ENCODE results near the gene DAPK2. TPM values are rescaled to one million over a fixed set of nuclear protein-coding genes. Genes with fewer than 3 reads are reported as not detected.

DAPK2 gene
- total and polyA plus RNA-seq, 2 of the 4 experiments (the other 2 are of a cell fraction), result 0.34 to 0.36 TPM

DNA sequence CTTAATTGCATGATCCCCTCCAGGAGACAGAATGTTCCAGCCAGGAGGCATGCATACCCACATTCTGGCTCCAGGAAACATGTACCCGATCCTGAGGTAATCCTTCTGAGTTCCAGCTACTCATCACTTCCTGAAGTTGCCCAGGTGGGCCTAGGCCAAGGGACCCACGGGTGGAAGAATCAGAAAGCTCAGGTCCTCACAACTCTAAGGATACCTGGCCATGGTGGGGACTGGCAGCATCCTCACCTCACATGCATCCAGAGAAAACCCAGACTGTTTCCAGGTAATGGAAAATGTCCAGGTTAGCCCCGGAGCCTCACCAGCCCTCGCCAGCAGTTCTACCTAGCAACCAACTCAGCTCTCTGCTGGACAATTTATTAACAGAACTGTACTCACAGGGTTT is 78.2 kb downstream of the DAPK2 start:
- peaks cover 7% of the 10 kb centered on the region; the same call in 1 of the 2 replicates for H3K4me1 ChIP-seq (ENCODE audit: control insufficient read depth, insufficient read depth, low read length)
- H2AFZ ChIP-seq (replicated peaks; ENCODE audit: low read length, poor library complexity), result no peak overlapping the region
- no TSS peak for BruUV-seq (replicated peaks)
- H3K4ac ChIP-seq (ENCODE audit: low read depth, low read length), result no peak overlapping the region
- intact Hi-C loops (cut with micrococcal nuclease), result no loop called here
- WGBS, 2 experiments (ENCODE audit: extremely low coverage in 2 of 2, insufficient read length in 1 of 2), result no CpG with 5 or more reads among the region's 4 CpGs
- H2AK5ac ChIP-seq (ENCODE audit: low read depth, low read length), result no peak overlapping the region
- H4K91ac ChIP-seq (ENCODE audit: insufficient read depth, low read depth, low read length), result no peak overlapping the region
- H3K4me2 ChIP-seq (ENCODE audit: low read depth, low read length), result no peak overlapping the region
- no peak overlapping the region for H2BK20ac ChIP-seq (ENCODE audit: low read depth, low read length)
- no peak overlapping the region for H3K14ac ChIP-seq (replicated peaks; ENCODE audit: low read depth, low read length)
- H3K9me3 ChIP-seq (ENCODE audit: control insufficient read depth, insufficient read depth, low read length), result no peaks in the 10 kb centered on the region
- no peaks in the 10 kb centered on the region for H3K9me1 ChIP-seq (ENCODE audit: insufficient read depth, low read length)
- peaks cover 6% of the 10 kb centered on the region; the same call in 1 of the 2 replicates for H3K27me3 ChIP-seq (ENCODE audit: control insufficient read depth, insufficient read depth, low read length)
- DNase-seq (no peak), ATAC-seq (ENCODE audit: low read depth) (no peak)
- H2BK15ac ChIP-seq (ENCODE audit: low read depth, low read length), result no peak overlapping the region
- H3K23ac ChIP-seq (ENCODE audit: low read depth, low read length), result no peak overlapping the region
- no peak overlapping the region for H3K4me3 ChIP-seq (ENCODE audit: insufficient read depth, low read depth, low read length)
- H4K20me1 ChIP-seq (ENCODE audit: insufficient read depth, low read length), result no peaks in the 10 kb centered on the region
- H3K56ac ChIP-seq (ENCODE audit: extremely low read depth, insufficient read depth, low read length), result no peak overlapping the region
- no peak overlapping the region for H4K8ac ChIP-seq (ENCODE audit: low read depth in 2 of 2, low read length in 2 of 2)
- no peak overlapping the region for H2BK5ac ChIP-seq (ENCODE audit: low read depth, low read length, poor library complexity, severe bottlenecking)
- H3K9ac ChIP-seq (ENCODE audit: low read depth, low read length), result no peak overlapping the region
- H4K5ac ChIP-seq (ENCODE audit: low read depth, low read length), result no peak overlapping the region
- ChIA-PET POLR2A (ENCODE audit: unreplicated experiment) (no interaction called here), CTCF (interaction anchor here (0.9 to 1.3 kb wide), 3 partner anchors 12 to 23 kb away, joined by 3 read pairs; no protein-coding TSS in a partner anchor)
- no peak overlapping the region for H2BK120ac ChIP-seq (ENCODE audit: low read depth, low read length)
- H2AK9ac ChIP-seq (replicated peaks; ENCODE audit: low read depth, low read length, poor library complexity), result no peak overlapping the region
- no peaks in the 10 kb centered on the region for H3K36me3 ChIP-seq (ENCODE audit: control insufficient read depth, insufficient read depth, low read length)
- H3K18ac ChIP-seq (ENCODE audit: low read depth, low read length), result no peak overlapping the region
- in situ Hi-C loops (cut with MboI; ENCODE audit: low sequenced_read_pairs), result no loop called here
- TF ChIP-seq SMC3 (IDR thresholded peaks at IDR 0.05; ENCODE audit: low read depth, low read length), result no peak
- TF ChIP-seq, protein P1, sequence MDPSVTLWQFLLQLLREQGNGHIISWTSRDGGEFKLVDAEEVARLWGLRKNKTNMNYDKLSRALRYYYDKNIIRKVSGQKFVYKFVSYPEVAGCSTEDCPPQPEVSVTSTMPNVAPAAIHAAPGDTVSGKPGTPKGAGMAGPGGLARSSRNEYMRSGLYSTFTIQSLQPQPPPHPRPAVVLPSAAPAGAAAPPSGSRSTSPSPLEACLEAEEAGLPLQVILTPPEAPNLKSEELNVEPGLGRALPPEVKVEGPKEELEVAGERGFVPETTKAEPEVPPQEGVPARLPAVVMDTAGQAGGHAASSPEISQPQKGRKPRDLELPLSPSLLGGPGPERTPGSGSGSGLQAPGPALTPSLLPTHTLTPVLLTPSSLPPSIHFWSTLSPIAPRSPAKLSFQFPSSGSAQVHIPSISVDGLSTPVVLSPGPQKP (IDR thresholded peaks at IDR 0.05; ENCODE audit: borderline replicate concordance, low read depth, low read length), result no peak
- TF ChIP-seq CEBPB (IDR thresholded peaks at IDR 0.05; ENCODE audit: low read depth, low read length), result no peak
- no peak for TF ChIP-seq MAFK (IDR thresholded peaks at IDR 0.05; ENCODE audit: low read depth, low read length)
- no peak for TF ChIP-seq FOS (IDR thresholded peaks at IDR 0.05; ENCODE audit: low read depth, low read length)
- TF ChIP-seq, protein P2, sequence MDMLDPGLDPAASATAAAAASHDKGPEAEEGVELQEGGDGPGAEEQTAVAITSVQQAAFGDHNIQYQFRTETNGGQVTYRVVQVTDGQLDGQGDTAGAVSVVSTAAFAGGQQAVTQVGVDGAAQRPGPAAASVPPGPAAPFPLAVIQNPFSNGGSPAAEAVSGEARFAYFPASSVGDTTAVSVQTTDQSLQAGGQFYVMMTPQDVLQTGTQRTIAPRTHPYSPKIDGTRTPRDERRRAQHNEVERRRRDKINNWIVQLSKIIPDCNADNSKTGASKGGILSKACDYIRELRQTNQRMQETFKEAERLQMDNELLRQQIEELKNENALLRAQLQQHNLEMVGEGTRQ (IDR thresholded peaks at IDR 0.05; ENCODE audit: low read depth, low read length), result no peak
- no peak for TF ChIP-seq CHD1 (IDR thresholded peaks at IDR 0.05; ENCODE audit: low read depth, low read length)
- TF ChIP-seq, protein P3, sequence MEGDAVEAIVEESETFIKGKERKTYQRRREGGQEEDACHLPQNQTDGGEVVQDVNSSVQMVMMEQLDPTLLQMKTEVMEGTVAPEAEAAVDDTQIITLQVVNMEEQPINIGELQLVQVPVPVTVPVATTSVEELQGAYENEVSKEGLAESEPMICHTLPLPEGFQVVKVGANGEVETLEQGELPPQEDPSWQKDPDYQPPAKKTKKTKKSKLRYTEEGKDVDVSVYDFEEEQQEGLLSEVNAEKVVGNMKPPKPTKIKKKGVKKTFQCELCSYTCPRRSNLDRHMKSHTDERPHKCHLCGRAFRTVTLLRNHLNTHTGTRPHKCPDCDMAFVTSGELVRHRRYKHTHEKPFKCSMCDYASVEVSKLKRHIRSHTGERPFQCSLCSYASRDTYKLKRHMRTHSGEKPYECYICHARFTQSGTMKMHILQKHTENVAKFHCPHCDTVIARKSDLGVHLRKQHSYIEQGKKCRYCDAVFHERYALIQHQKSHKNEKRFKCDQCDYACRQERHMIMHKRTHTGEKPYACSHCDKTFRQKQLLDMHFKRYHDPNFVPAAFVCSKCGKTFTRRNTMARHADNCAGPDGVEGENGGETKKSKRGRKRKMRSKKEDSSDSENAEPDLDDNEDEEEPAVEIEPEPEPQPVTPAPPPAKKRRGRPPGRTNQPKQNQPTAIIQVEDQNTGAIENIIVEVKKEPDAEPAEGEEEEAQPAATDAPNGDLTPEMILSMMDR (conservative IDR thresholded peaks at IDR 0.05; ENCODE audit: low read depth, low read length), result no peak
- no peak for TF ChIP-seq RAD21 (IDR thresholded peaks at IDR 0.05; ENCODE audit: low read length)
- no peaks in the 10 kb centered on the region for H3K79me1 ChIP-seq (ENCODE audit: low read depth in 1 of 2, low read length in 2 of 2)
- dilution Hi-C loops (cut with HindIII; ENCODE audit: low sequenced_read_pairs, unreplicated experiment), result no loop called here
- no peak overlapping the region for H3K27ac ChIP-seq (ENCODE audit: insufficient read depth, low read length)
